ENCODE results near the gene KAT8.
A peak's percentile ranks its signal among the peaks of the same experiment; 100 is the strongest.
"Not testable (repeated sequence)": the region's sequence is repeated elsewhere in the genome, so short reads cannot be mapped to it uniquely, and the experiment has no call there.

Gene KAT8

GRCh38 chr16:31133046-31133501, 15.6 kb downstream of the KAT8 start:
- DNase-seq: no peak

GRCh38 chr16:31134091-31134571, 16.7 kb downstream of the KAT8 start:
- no peak for DNase-seq

- DNase-seq: no peak
These were observed 17.4 kb downstream of the KAT8 start for GRCh38 chr16:31134625-31135534.

GRCh38 chr16:31135535-31136286, 18.2 kb downstream of the KAT8 start, which contains the start of gene PRSS8:
TSS of gene PRSS8 (minus strand) at chr16:31135727. CDS start at chr16:31135498, 229 bp downstream.
- no peak for DNase-seq

- DNase-seq: no peak
These were observed 18.8 kb downstream of the KAT8 start for GRCh38 chr16:31136287-31136662.

GRCh38 chr16:31136822-31137499, 19.5 kb downstream of the KAT8 start:
- DNase-seq: not testable (repeated sequence)

- DNase-seq: no peak
These were observed 21.4 kb downstream of the KAT8 start for GRCh38 chr16:31138621-31139578.

GRCh38 chr16:31141071-31141469, 23.6 kb downstream of the KAT8 start:
- not testable (repeated sequence) for DNase-seq

- no peak for DNase-seq
These were observed 24.1 kb downstream of the KAT8 start for GRCh38 chr16:31141489-31142108.

- DNase-seq: peak; percentile 99
These were observed 24.9 kb downstream of the KAT8 start for GRCh38 chr16:31142109-31143010.

- no peak for DNase-seq
These were observed 25.7 kb downstream of the KAT8 start for GRCh38 chr16:31143011-31143693.

- no peak for DNase-seq
These were observed 26.3 kb downstream of the KAT8 start for GRCh38 chr16:31143694-31144148.

- not testable (repeated sequence) for DNase-seq
These were observed 27.0 kb downstream of the KAT8 start for GRCh38 chr16:31144418-31144817.

GRCh38 chr16:31145398-31145990, 28.0 kb downstream of the KAT8 start:
- no peak for DNase-seq

- DNase-seq: no peak
These were observed 30.1 kb downstream of the KAT8 start for GRCh38 chr16:31147574-31147973.

GRCh38 chr16:31148281-31148728, 30.8 kb downstream of the KAT8 start:
- DNase-seq: no peak

- no peak for DNase-seq
These were observed 31.4 kb downstream of the KAT8 start for GRCh38 chr16:31148896-31149295.

GRCh38 chr16:31149332-31149731, 31.9 kb downstream of the KAT8 start:
- DNase-seq: no peak

Data from T1000 (cell line).